GM10248 (cell line): Measurements from ENCODE around the gene LGALS4.
"Not testable (repeated sequence)": the region's sequence is repeated elsewhere in the genome, so short reads cannot be mapped to it uniquely, and the experiment has no call there.

Source experiments
- CTCF ChIA-PET: fragments of 300-600 bp; sonication (Branson Sonifier 250); formaldehyde crosslinking; extraction: SDS; loops from one replicate; lab custom pipeline; 2021; ENCODE audit warnings: antibody characterized with exemption; lab: Yijun Ruan, JAX
- POLR2A ChIA-PET: fragments of 350-650 bp; sonication (Branson Sonifier 250); formaldehyde crosslinking; extraction: SDS; loops from one replicate; lab custom pipeline; 2020; ENCODE audit warnings: antibody characterized with exemption; lab: Yijun Ruan, JAX
- DNase-seq: peaks from one replicate; pipeline ENCODE4 v3.0.0; 2012; ENCODE audit errors: extremely low spot score
- TF ChIP-seq, protein P1 (sequence below): IDR thresholded peaks from 2 replicates; pipeline ENCODE4 v1.5.1; 2012; ENCODE audit warnings: mild to moderate bottlenecking, low read depth; ENCODE audit errors: extremely low read depth, missing control alignments, control extremely low read depth

LGALS4 gene

GRCh38 chr19:38806371-38806770, 6.4 kb downstream of the LGALS4 start:
- POLR2A ChIA-PET, result no interaction called here
- CTCF ChIA-PET, result no interaction called here
- TF ChIP-seq, protein P1, sequence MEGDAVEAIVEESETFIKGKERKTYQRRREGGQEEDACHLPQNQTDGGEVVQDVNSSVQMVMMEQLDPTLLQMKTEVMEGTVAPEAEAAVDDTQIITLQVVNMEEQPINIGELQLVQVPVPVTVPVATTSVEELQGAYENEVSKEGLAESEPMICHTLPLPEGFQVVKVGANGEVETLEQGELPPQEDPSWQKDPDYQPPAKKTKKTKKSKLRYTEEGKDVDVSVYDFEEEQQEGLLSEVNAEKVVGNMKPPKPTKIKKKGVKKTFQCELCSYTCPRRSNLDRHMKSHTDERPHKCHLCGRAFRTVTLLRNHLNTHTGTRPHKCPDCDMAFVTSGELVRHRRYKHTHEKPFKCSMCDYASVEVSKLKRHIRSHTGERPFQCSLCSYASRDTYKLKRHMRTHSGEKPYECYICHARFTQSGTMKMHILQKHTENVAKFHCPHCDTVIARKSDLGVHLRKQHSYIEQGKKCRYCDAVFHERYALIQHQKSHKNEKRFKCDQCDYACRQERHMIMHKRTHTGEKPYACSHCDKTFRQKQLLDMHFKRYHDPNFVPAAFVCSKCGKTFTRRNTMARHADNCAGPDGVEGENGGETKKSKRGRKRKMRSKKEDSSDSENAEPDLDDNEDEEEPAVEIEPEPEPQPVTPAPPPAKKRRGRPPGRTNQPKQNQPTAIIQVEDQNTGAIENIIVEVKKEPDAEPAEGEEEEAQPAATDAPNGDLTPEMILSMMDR, result no peak
- DNase-seq, result no peak

DNA sequence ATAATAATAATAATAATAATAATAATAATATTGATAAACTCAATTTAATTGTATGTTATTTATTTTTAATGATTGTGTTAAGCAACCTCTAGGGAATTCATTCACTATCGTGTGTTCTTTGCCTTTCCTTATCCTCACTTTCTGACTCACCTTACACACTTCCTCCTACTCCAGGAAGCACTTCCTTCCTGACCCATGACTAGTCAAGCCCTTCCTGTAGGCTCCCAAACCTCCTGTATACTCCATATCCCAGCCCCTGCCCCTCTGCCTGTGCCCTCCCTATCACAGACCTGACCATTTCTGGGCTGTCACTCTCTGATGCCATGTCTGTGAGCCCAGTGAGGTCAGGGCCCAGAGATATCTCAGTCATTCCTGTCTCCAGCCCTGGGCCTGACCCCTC, 7.6 kb downstream of the LGALS4 start:
- POLR2A ChIA-PET, result no interaction called here
- CTCF ChIA-PET, result no interaction called here
- TF ChIP-seq, protein P1, result no peak
- no peak for DNase-seq

- ChIA-PET CTCF (interaction anchor here (1.3 kb wide), 1 partner anchor 34 kb away, joined by 4 read pairs; no protein-coding TSS in a partner anchor), POLR2A (no interaction called here)
- TF ChIP-seq, protein P1, result no peak
- DNase-seq, result no peak
Observed at GRCh38 chr19:38803543-38803942, 9.2 kb downstream of the LGALS4 start.

GRCh38 chr19:38801359-38802095, 11.2 kb downstream of the LGALS4 start:
- TF ChIP-seq, protein P1, result no peak
- CTCF ChIA-PET, result interaction anchor here (2.9 kb wide), 1 partner anchor 32 kb away, joined by 10 read pairs; no protein-coding TSS in a partner anchor
- POLR2A ChIA-PET, result no interaction called here
- no peak for DNase-seq

GRCh38 chr19:38800577-38801347, 12.0 kb downstream of the LGALS4 start:
- TF ChIP-seq, protein P1, result no peak
- CTCF ChIA-PET, result interaction anchor here (2.9 kb wide), 1 partner anchor 31 kb away, joined by 10 read pairs; no protein-coding TSS in a partner anchor
- POLR2A ChIA-PET, result no interaction called here
- no peak for DNase-seq

GRCh38 chr19:38799104-38799503, 13.6 kb downstream of the LGALS4 start:
- CTCF ChIA-PET, result interaction anchor here (1.3 to 2.9 kb wide), 2 partner anchors 15 to 30 kb away, joined by 5 to 10 read pairs; partner anchors contain the start of gene LGALS4

GRCh38 chr19:38797781-38798180, 15.0 kb downstream of the LGALS4 start:
- POLR2A ChIA-PET, CTCF ChIA-PET, DNase-seq: not testable (repeated sequence)

More at GRCh38 chr19:38799104-38799503, 13.6 kb downstream of the LGALS4 start:
- POLR2A ChIA-PET, result no interaction called here
- TF ChIP-seq, protein P1, result no peak
- no peak for DNase-seq
